ENCODE measurements around the gene DPRX.
"Not testable (repeated sequence)": the region's sequence is repeated elsewhere in the genome, so short reads cannot be mapped to it uniquely, and the experiment has no call there.

Gene DPRX

DNA sequence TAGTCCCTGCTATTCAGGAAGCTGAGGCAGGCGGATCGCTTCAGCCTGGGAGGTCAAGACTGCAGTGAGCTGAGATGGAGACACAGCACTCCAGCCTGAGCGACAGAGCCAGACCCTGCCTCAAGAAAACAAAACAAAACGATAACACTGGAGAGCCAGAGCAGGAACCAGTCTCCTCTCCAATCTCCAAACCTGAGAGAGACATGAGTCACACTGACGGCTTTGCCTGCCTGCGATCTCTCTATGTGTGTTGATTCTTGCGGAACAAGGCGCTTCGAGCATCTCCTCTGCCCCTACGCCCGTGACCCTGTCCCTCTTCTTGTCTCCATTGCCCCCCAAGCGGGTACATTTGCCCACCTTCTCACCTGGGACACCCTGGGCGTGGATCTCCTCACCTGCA, 15.6 kb downstream of the DPRX start:
- DNase-seq: no peak

- no peak for DNase-seq
Measured at GRCh38 chr19:53647792-53648191, 16.0 kb downstream of the DPRX start.

GRCh38 chr19:53649746-53650593, 18.2 kb downstream of the DPRX start:
- DNase-seq: no peak

DNA sequence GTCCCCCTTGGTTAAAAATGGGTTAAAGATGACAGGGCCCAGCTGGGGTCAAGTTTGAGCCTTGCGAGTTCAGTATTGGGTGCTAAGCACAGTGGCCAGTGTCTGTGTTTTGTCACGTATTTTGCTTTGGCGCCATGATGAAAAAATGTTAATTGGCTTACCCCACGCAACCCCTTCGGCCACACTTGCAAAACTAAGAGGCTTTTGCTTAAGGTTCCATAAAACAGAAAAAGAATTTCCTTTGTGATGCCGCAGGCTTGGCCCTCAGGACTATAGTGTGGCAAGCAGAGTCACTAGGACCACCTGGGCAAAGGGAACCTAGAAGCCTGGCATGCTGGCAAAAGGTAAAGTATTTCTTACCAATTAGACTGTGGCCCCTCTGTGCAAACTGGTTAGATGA, 20.7 kb downstream of the DPRX start:
- no peak for DNase-seq

- DNase-seq: no peak
Measured at GRCh38 chr19:53655042-53655665, 23.4 kb downstream of the DPRX start.

DNA sequence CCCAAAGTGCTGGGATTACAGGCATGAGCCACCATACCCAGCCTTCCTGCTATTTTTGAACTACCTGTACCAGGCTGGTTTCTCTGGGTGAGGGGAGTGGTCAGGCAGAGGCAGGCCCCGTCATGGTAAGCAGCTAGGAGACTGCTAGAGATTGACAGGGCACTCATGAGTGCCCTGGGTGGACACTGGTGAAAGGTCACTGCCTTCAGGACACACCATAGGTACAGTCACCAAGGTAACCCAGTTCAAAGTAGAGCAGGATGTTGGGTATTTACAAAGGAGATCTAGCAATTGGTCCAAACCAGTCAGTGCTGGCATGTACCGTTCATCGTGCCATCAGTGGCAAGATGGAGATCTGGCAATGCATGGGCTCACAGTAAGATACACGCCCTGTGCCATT, 25.5 kb downstream of the DPRX start:
- DNase-seq: no peak

GRCh38 chr19:53657778-53658177, 26.0 kb downstream of the DPRX start:
- DNase-seq: no peak

DNA sequence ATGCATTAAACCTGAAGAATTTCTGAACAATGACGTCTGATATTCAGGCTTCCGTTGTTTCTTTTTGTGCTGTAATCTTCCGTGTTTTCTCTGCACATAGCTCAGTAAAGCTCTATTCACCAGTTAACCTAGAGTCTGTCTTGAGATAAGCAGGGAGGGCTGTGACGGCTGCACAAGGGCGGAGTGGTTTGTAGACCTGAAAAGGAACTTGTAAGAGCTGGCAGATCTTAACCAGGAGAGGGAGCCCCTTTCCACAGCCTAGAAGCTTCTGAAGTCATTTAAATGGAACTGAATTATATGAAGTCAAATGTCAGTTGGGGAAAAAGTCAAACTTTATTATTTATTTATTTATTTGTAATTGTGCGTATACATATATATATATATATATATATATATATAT, 27.5 kb downstream of the DPRX start:
- peak; percentile 17 to 50 (median 26) for DNase-seq

GRCh38 chr19:53660584-53660983, 28.8 kb downstream of the DPRX start:
- no peak for DNase-seq

DNA sequence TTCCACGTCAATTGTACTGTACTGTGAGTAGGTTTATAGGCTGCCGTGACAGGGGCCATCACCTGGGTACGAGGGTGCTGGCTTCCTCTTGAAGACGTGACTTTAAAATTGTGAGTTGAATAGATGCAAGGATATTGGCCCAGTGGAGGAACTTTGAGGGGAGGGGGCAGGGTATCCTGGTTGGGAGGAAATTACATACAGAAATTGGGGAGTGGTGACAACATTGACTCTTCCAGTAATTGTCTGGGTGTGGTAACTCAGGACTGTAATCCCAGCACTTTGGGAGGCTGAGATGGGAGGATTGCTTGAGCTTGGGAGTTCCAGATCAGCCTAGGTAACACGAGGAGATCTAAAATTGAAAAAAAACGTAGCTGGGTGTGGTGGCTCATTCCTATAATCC, 30.4 kb downstream of the DPRX start:
- no peak for DNase-seq

DNA sequence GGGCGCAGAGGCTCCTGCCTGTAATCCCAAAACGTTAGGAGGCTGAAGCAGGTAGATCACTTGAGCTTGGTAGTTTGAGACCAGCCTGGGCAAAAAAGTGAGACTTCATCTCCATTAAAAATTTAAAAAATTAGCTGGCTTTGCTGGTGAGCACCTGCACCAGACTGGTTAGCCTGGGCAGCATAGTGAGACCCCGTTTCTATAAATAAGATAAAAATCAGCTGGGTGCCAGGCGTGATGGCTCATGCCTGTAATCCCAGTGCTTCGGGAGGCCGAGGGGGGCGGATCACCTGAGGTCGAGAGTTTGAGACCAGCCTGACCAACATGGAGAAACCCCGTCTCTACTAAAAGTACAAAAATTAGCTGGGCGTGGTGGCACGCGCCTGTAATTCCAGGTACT, 32.4 kb downstream of the DPRX start:
- DNase-seq: no peak

GRCh38 chr19:53664760-53665159, 33.0 kb downstream of the DPRX start:
- no peak for DNase-seq

GRCh38 chr19:53666331-53666730, 34.5 kb downstream of the DPRX start:
- not testable (repeated sequence) for DNase-seq

GRCh38 chr19:53668804-53669203, 37.0 kb downstream of the DPRX start:
- not testable (repeated sequence) for DNase-seq

GRCh38 chr19:53670345-53670744, 38.5 kb downstream of the DPRX start:
- DNase-seq: no peak

GRCh38 chr19:53671663-53672062, 39.9 kb downstream of the DPRX start:
- no peak for DNase-seq

Data from suppressor macrophage (primary cell).